HCT116 (cell line): ENCODE results near the gene SLC25A12. TPM values are rescaled to one million over a fixed set of nuclear protein-coding genes. Genes with fewer than 3 reads are reported as not detected.

Source experiments
- ATAC-seq: fragments of 200-7000 bp; cut with Tn5 transposase; 2 replicates; pipeline ENCODE4 v1.9.1; 2020; ENCODE audit warnings: mild to moderate bottlenecking, moderate library complexity
- BruUV-seq: library from RNA; stranded (reverse); fragments of 400-500 nt; replicated peaks from 2 replicates; lab custom pipeline; 2021; lab: Mats Ljungman, UMichigan
- CTCF ChIA-PET: fragments of 300-600 bp; sonication (Branson Sonifier 250); formaldehyde crosslinking; loops from one replicate; lab custom pipeline; 2021; ENCODE audit warnings: antibody characterized with exemption; lab: Charles Lee
- POLR2A ChIA-PET: fragments of 300-600, 350-600 bp; sonication (Branson Sonifier 250); formaldehyde crosslinking; loops from one replicate; lab custom pipeline; 2021; ENCODE audit warnings: antibody characterized with exemption; lab: Charles Lee
- RAD21 ChIA-PET, 2 experiments: fragments of 300-600 bp; sonication (Branson Sonifier 250); formaldehyde crosslinking; loops; one replicate each; lab custom pipeline; 2023; ENCODE audit warnings: low total read pairs in 2 of 2; ENCODE audit not compliant: uncharacterized antibody in 2 of 2, unreplicated experiment in 2 of 2, low non-redundant PET in 1 of 2; lab: Charles Lee
- DNase-seq: peaks from one replicate; pipeline ENCODE4 v3.0.0-alpha.2; 2010; ENCODE audit warnings: low read depth, low spot score
- H2AFZ ChIP-seq: fragments of 200-600 bp; shearing (Covaris generic), sonication (generic); 2 replicates; pipeline ENCODE4 v1.6.1; 2017; ENCODE audit warnings: low read depth, mixed run types, mixed read lengths, antibody characterized with exemption, low read length; ENCODE audit not compliant: poor library complexity, severe bottlenecking
- H3K27ac ChIP-seq: 2 replicates; pipeline ENCODE4 v1.5.1; 2012; ENCODE audit warnings: low read depth, low read length
- H3K27me3 ChIP-seq: fragments of 200-600 bp; sonication (generic); 2 replicates; pipeline ENCODE4 v1.6.1; 2016; ENCODE audit warnings: mixed run types, low read length, mixed read lengths; ENCODE audit not compliant: insufficient read depth
- H3K36me3 ChIP-seq, 2 experiments: fragments of 200-500 bp in 1 of 2; fragments of 200-600 bp in 1 of 2; sonication (Bioruptor generic) in 1 of 2; sonication (generic) in 1 of 2; 2 replicates each; pipeline versions ENCODE4 v1.5.1 to v1.6.1; 2014 to 2016; ENCODE audit warnings: low read length in 2 of 2, inconsistent platforms in 1 of 2, mixed read lengths in 1 of 2, mixed run types in 1 of 2; ENCODE audit not compliant: insufficient read depth in 2 of 2, control insufficient read depth in 1 of 2
- H3K4me1 ChIP-seq, 2 experiments: fragments of 200-600 bp in 1 of 2; sonication (generic) in 1 of 2; 2 replicates each; pipeline versions ENCODE4 v1.5.1 to v1.6.1; 2012 to 2017; ENCODE audit warnings: low read length in 2 of 2, inconsistent platforms in 1 of 2, mild to moderate bottlenecking in 1 of 2, mixed read lengths in 1 of 2, mixed run types in 1 of 2, moderate library complexity in 1 of 2; ENCODE audit not compliant: insufficient read depth in 2 of 2, control insufficient read depth in 1 of 2
- H3K4me2 ChIP-seq: fragments of 200-600 bp; sonication (generic); 2 replicates; pipeline ENCODE4 v1.6.1; 2017; ENCODE audit warnings: mixed run types, low read length, mixed read lengths
- H3K4me3 ChIP-seq, 2 experiments: fragments of 200-600 bp in 1 of 2; sonication (generic) in 1 of 2; replicated peaks in 1 of 2; 2 replicates each; pipeline ENCODE4 v1.5.1; 2011 to 2016; ENCODE audit warnings: low read length in 2 of 2, control low read depth in 1 of 2, low read depth in 1 of 2, mild to moderate bottlenecking in 1 of 2, mixed read lengths in 1 of 2, mixed run types in 1 of 2
- H3K79me2 ChIP-seq: fragments of 200-600 bp; sonication (generic); 2 replicates; pipeline ENCODE4 v1.6.1; 2017; ENCODE audit warnings: mild to moderate bottlenecking, mixed run types, low read length, moderate library complexity, mixed read lengths; ENCODE audit not compliant: insufficient read depth
- H3K9ac ChIP-seq: fragments of 200-600 bp; sonication (generic); 2 replicates; pipeline ENCODE4 v1.6.1; 2016; ENCODE audit warnings: low read length, mixed read lengths
- H3K9me2 ChIP-seq: fragments of 200-600 bp; sonication (generic), shearing (Covaris generic); 2 replicates; pipeline ENCODE4 v1.6.1; 2017; ENCODE audit warnings: mixed run types, mild to moderate bottlenecking, moderate library complexity; ENCODE audit not compliant: insufficient read depth
- H3K9me3 ChIP-seq, 2 experiments: fragments of 200-500 bp in 1 of 2; fragments of 200-600 bp in 1 of 2; sonication (Bioruptor generic) in 1 of 2; sonication (generic) in 1 of 2; 2 replicates each; pipeline ENCODE4 v1.6.1; 2014 to 2017; ENCODE audit warnings: low read length in 2 of 2, mixed read lengths in 2 of 2, inconsistent platforms in 1 of 2, low read depth in 1 of 2, mild to moderate bottlenecking in 1 of 2, mixed run types in 1 of 2, moderate library complexity in 1 of 2; ENCODE audit not compliant: control insufficient read depth in 1 of 2, insufficient read depth in 1 of 2
- H4K20me1 ChIP-seq: fragments of 200-600 bp; sonication (generic), shearing (Covaris generic); 2 replicates; pipeline ENCODE4 v1.6.1; 2017; ENCODE audit warnings: mixed run types, mild to moderate bottlenecking, moderate library complexity; ENCODE audit not compliant: insufficient read depth
- ATF3 ChIP-seq: IDR thresholded peaks from 2 replicates; pipeline ENCODE4 v1.6.1; 2012
- CBX3 ChIP-seq: IDR thresholded peaks from 2 replicates; pipeline ENCODE4 v1.6.1; 2012; ENCODE audit warnings: low read depth
- CEBPB ChIP-seq: IDR thresholded peaks from 2 replicates; pipeline ENCODE4 v1.6.1; 2012; ENCODE audit warnings: low read depth
- CTCF ChIP-seq, 3 experiments: fragments of 200-600 bp in 1 of 3; sonication (generic) in 1 of 3; IDR thresholded peaks in 2 of 3; conservative IDR thresholded peaks in 1 of 3; 2 replicates each; pipeline ENCODE4 v1.5.1; 2012 to 2017; ENCODE audit warnings: low read depth in 2 of 3, low read length in 2 of 3, antibody characterized with exemption in 1 of 3, borderline replicate concordance in 1 of 3, control low read depth in 1 of 3, mild to moderate bottlenecking in 1 of 3, mixed read lengths in 1 of 3, mixed run types in 1 of 3, moderate library complexity in 1 of 3; ENCODE audit not compliant: insufficient read depth in 1 of 3
- EGR1 ChIP-seq: IDR thresholded peaks from 2 replicates; pipeline ENCODE4 v1.6.1; 2012; ENCODE audit warnings: low read depth
- ELF1 ChIP-seq: IDR thresholded peaks from 2 replicates; pipeline ENCODE4 v1.6.1; 2012; ENCODE audit warnings: low read depth, borderline replicate concordance
- EZH2 ChIP-seq: fragments of 200-600 bp; sonication (generic); IDR thresholded peaks from 2 replicates; pipeline ENCODE4 v1.6.1; 2017; ENCODE audit warnings: antibody characterized with exemption, mixed run types
- FOSL1 ChIP-seq: IDR thresholded peaks from 2 replicates; pipeline ENCODE4 v1.6.1; 2012; ENCODE audit warnings: low read depth
- JUND ChIP-seq: IDR thresholded peaks from 2 replicates; pipeline ENCODE4 v1.6.1; 2012
- MAX ChIP-seq: IDR thresholded peaks from 2 replicates; pipeline ENCODE4 v1.6.1; 2012
- POLR2A ChIP-seq: IDR thresholded peaks from 2 replicates; pipeline ENCODE4 v1.7.0; 2011; ENCODE audit warnings: borderline replicate concordance; ENCODE audit not compliant: insufficient read depth, insufficient read length; ENCODE audit errors: extremely low read depth
- RAD21 ChIP-seq: IDR thresholded peaks from 2 replicates; pipeline ENCODE4 v1.6.1; 2012; ENCODE audit warnings: low read depth, mild to moderate bottlenecking
- REST ChIP-seq: IDR thresholded peaks from 2 replicates; pipeline ENCODE4 v1.6.1; 2012; ENCODE audit warnings: low read depth
- SIN3A ChIP-seq: IDR thresholded peaks from 2 replicates; pipeline ENCODE4 v1.6.1; 2012; ENCODE audit warnings: low read depth
- SP1 ChIP-seq: IDR thresholded peaks from 2 replicates; pipeline ENCODE4 v1.6.1; 2012; ENCODE audit warnings: low read depth
- SRF ChIP-seq: IDR thresholded peaks from 2 replicates; pipeline ENCODE4 v1.6.1; 2012; ENCODE audit warnings: low read depth
- TCF7L2 ChIP-seq: IDR thresholded peaks from 2 replicates; pipeline ENCODE4 v1.7.0; 2011; ENCODE audit warnings: borderline replicate concordance, inconsistent platforms; ENCODE audit not compliant: insufficient read depth, insufficient read length; ENCODE audit errors: extremely low read depth
- YY1 ChIP-seq: IDR thresholded peaks from 2 replicates; pipeline ENCODE4 v1.6.1; 2011; ENCODE audit warnings: low read length, low read depth, moderate library complexity, mild to moderate bottlenecking; ENCODE audit not compliant: insufficient replicate concordance; ENCODE audit errors: extremely low read depth
- ZBTB33 ChIP-seq: IDR thresholded peaks from 2 replicates; pipeline ENCODE4 v1.6.1; 2011; ENCODE audit warnings: mild to moderate bottlenecking, low read length, moderate library complexity; ENCODE audit not compliant: insufficient replicate concordance; ENCODE audit errors: extremely low read depth
- ZFX ChIP-seq: fragments of 450-650 bp; IDR thresholded peaks from 2 replicates; pipeline ENCODE4 v1.6.1; 2017
- intact Hi-C: fragments of 100-400 bp; cut with micrococcal nuclease; formaldehyde crosslinking; loops from 2 replicates; pipeline ENCODE4 v1.10.0; 2022
- total RNA-seq: library from RNA; stranded (reverse); gene quantifications from one replicate; pipeline ENCODE4 v1.2.1, GENCODE V29; 2021; ENCODE audit not compliant: unreplicated experiment

SLC25A12 gene
- total RNA-seq, 1 experiment from 2014 or later: 16.0 TPM

GRCh38 chr2:171788316-171788993, 105.6 kb downstream of the SLC25A12 start:
- RAD21 ChIA-PET: no interaction called here
- no peak overlapping the region for H3K4me3 ChIP-seq
- no peak for TF ChIP-seq ZFX
- TF ChIP-seq REST: no peak
- no peak for TF ChIP-seq CEBPB
- TF ChIP-seq SIN3A: no peak
- TF ChIP-seq FOSL1: no peak
- no peak for TF ChIP-seq YY1
- no peak for TF ChIP-seq CTCF (IDR thresholded peaks at IDR 0.05 in 2 of 3, conservative IDR thresholded peaks at IDR 0.05 in 1 of 3; ENCODE audit: borderline replicate concordance in 1 of 3, insufficient read depth in 1 of 3, low read depth in 2 of 3, low read length in 2 of 3)
- no peak for TF ChIP-seq JUND
- no peak for TF ChIP-seq MAX
- TF ChIP-seq SP1: no peak
- no peak for TF ChIP-seq ATF3
- TF ChIP-seq ELF1: no peak
- no peak for TF ChIP-seq EGR1
- TF ChIP-seq SRF: no peak
- TF ChIP-seq CBX3: no peak
- no peak for TF ChIP-seq RAD21
- TF ChIP-seq TCF7L2: no peak
- TF ChIP-seq EZH2: no peak
- TF ChIP-seq ZBTB33: no peak
- no peak for TF ChIP-seq POLR2A
- H3K9me3 ChIP-seq: no peaks in the 10 kb centered on the region
- peaks cover 7 to 14% of the 10 kb centered on the region in 2 experiments for H3K36me3 ChIP-seq
- no peaks in the 10 kb centered on the region for H3K4me1 ChIP-seq
- BruUV-seq: no TSS peak
- no peaks in the 10 kb centered on the region for H3K9me2 ChIP-seq
- H4K20me1 ChIP-seq: no peaks in the 10 kb centered on the region
- DNase-seq (no peak), ATAC-seq (no peak)
- POLR2A ChIA-PET: no interaction called here
- no peak overlapping the region for H3K4me2 ChIP-seq
- intact Hi-C loops: no loop called here
- CTCF ChIA-PET: interaction anchor here (1.3 kb wide), 1 partner anchor 339 kb away, joined by 5 read pairs; no protein-coding TSS in a partner anchor
- no peak overlapping the region for H3K9ac ChIP-seq
- H3K27ac ChIP-seq: no peak overlapping the region
- no peaks in the 10 kb centered on the region for H3K27me3 ChIP-seq
- H3K79me2 ChIP-seq: no peaks in the 10 kb centered on the region
- H2AFZ ChIP-seq: no peak overlapping the region
